ENCODE data around the gene NAA15.
"Not testable (repeated sequence)": the region's sequence is repeated elsewhere in the genome, so short reads cannot be mapped to it uniquely, and the experiment has no call there.

The NAA15 gene

GRCh38 chr4:139301113-139301820 is at the start of gene NAA15:
TSS of gene NAA15 (plus strand) at chr4:139301505. CDS start at chr4:139301778, 273 bp downstream.
- Mint-ChIP-seq H3K4me1 (peaks cover 54% of the 10 kb centered on the region), H3K4me3 (peak within 1 kb of the TSS; percentile 99), H3K27me3 (peaks cover 4% of the 10 kb centered on the region), H3K36me3 (peaks cover 20% of the 10 kb centered on the region), H3K27ac (peak within 1 kb of the TSS; percentile 100), H3K9me3 (no peaks in the 10 kb centered on the region)
- CTCF ChIA-PET, result interaction anchor here (0.6 to 1.5 kb wide), 7 partner anchors 14 to 271 kb away, joined by 3 to 5 read pairs (median 3); partner anchors contain the start of gene ELF2
- DNase-seq, result peak; percentile 97

GRCh38 chr4:139253046-139253445 is 48.3 kb upstream of the NAA15 start:
- no peak for DNase-seq
- H3K27me3 Mint-ChIP-seq, result peaks cover 8% of the 10 kb centered on the region
- no peak overlapping the region for H3K27ac Mint-ChIP-seq
- no peaks in the 10 kb centered on the region for H3K4me1 Mint-ChIP-seq
- no peaks in the 10 kb centered on the region for H3K36me3 Mint-ChIP-seq
- H3K9me3 Mint-ChIP-seq, result no peaks in the 10 kb centered on the region
- CTCF ChIA-PET, result no interaction called here
- no peak overlapping the region for H3K4me3 Mint-ChIP-seq

- CTCF ChIA-PET, result interaction anchor here (1.6 kb wide), 1 partner anchor 25 kb away, joined by 5 read pairs; no protein-coding TSS in a partner anchor
- H3K36me3 Mint-ChIP-seq, result no peaks in the 10 kb centered on the region
- H3K27ac Mint-ChIP-seq, result no peak overlapping the region
- no peak overlapping the region for H3K4me3 Mint-ChIP-seq
- no peak for DNase-seq
- no peaks in the 10 kb centered on the region for H3K9me3 Mint-ChIP-seq
- H3K27me3 Mint-ChIP-seq, result peaks cover 12% of the 10 kb centered on the region
- no peaks in the 10 kb centered on the region for H3K4me1 Mint-ChIP-seq
Observed at GRCh38 chr4:139253713-139254112, 47.6 kb upstream of the NAA15 start.

- H3K27me3 Mint-ChIP-seq, result peaks cover 17% of the 10 kb centered on the region
- CTCF ChIA-PET, DNase-seq, H3K36me3 Mint-ChIP-seq, H3K9me3 Mint-ChIP-seq, H3K27ac Mint-ChIP-seq, H3K4me3 Mint-ChIP-seq, H3K4me1 Mint-ChIP-seq: not testable (repeated sequence)
Observed at GRCh38 chr4:139255581-139255980, 45.7 kb upstream of the NAA15 start.

GRCh38 chr4:139256349-139256748 is 45.0 kb upstream of the NAA15 start:
- CTCF ChIA-PET, result no interaction called here
- Mint-ChIP-seq H3K27ac (no peak overlapping the region), H3K36me3 (no peaks in the 10 kb centered on the region), H3K4me3 (no peak overlapping the region), H3K9me3 (no peaks in the 10 kb centered on the region), H3K4me1 (no peaks in the 10 kb centered on the region), H3K27me3 (peaks cover 17% of the 10 kb centered on the region)
- no peak for DNase-seq

GRCh38 chr4:139265654-139266053 is 35.7 kb upstream of the NAA15 start:
- no peak for DNase-seq
- CTCF ChIA-PET, result interaction anchor here (1.4 to 2.1 kb wide), 2 partner anchors 10 to 30 kb away, joined by 5 read pairs; no protein-coding TSS in a partner anchor
- H3K36me3 Mint-ChIP-seq, result no peaks in the 10 kb centered on the region
- H3K27ac Mint-ChIP-seq, result no peak overlapping the region
- peaks cover 28% of the 10 kb centered on the region for H3K4me1 Mint-ChIP-seq
- H3K27me3 Mint-ChIP-seq, result peaks cover 10% of the 10 kb centered on the region
- H3K4me3 Mint-ChIP-seq, result no peak overlapping the region
- H3K9me3 Mint-ChIP-seq, result no peaks in the 10 kb centered on the region

GRCh38 chr4:139266208-139266582 is 35.1 kb upstream of the NAA15 start:
- H3K27me3 Mint-ChIP-seq, result peaks cover 10% of the 10 kb centered on the region
- peak overlapping the region; percentile 26 for H3K27ac Mint-ChIP-seq
- H3K4me1 Mint-ChIP-seq, result peaks cover 28% of the 10 kb centered on the region
- peak overlapping the region; percentile 35 for H3K4me3 Mint-ChIP-seq
- CTCF ChIA-PET, result interaction anchor here (0.6 to 2.1 kb wide), 3 partner anchors 9 to 57 kb away, joined by 4 to 5 read pairs (median 5); no protein-coding TSS in a partner anchor
- H3K36me3 Mint-ChIP-seq, result no peaks in the 10 kb centered on the region
- no peaks in the 10 kb centered on the region for H3K9me3 Mint-ChIP-seq
- DNase-seq, result no peak

GRCh38 chr4:139266583-139267257 is 34.6 kb upstream of the NAA15 start:
- Mint-ChIP-seq H3K36me3 (no peaks in the 10 kb centered on the region), H3K27me3 (peaks cover 10% of the 10 kb centered on the region), H3K4me1 (peaks cover 28% of the 10 kb centered on the region), H3K27ac (peak overlapping the region; percentile 26), H3K9me3 (no peaks in the 10 kb centered on the region), H3K4me3 (peak overlapping the region; percentile 35)
- DNase-seq, result peak; percentile 81
- CTCF ChIA-PET, result interaction anchor here (0.6 to 2.1 kb wide), 3 partner anchors 9 to 56 kb away, joined by 4 to 5 read pairs (median 5); no protein-coding TSS in a partner anchor

- Mint-ChIP-seq H3K27me3 (peaks cover 10% of the 10 kb centered on the region), H3K36me3 (no peaks in the 10 kb centered on the region), H3K27ac (no peak overlapping the region), H3K9me3 (no peaks in the 10 kb centered on the region), H3K4me3 (no peak overlapping the region), H3K4me1 (peaks cover 28% of the 10 kb centered on the region)
- CTCF ChIA-PET, result interaction anchor here (2.1 kb wide), 1 partner anchor 8 kb away, joined by 5 read pairs; no protein-coding TSS in a partner anchor
- DNase-seq, result no peak
Observed at GRCh38 chr4:139267301-139267700, 34.0 kb upstream of the NAA15 start.

- Mint-ChIP-seq H3K4me1 (peaks cover 3% of the 10 kb centered on the region), H3K27me3 (peaks cover 28% of the 10 kb centered on the region), H3K4me3 (no peak overlapping the region), H3K36me3 (peaks cover 2% of the 10 kb centered on the region), H3K27ac (no peak overlapping the region), H3K9me3 (no peaks in the 10 kb centered on the region)
- CTCF ChIA-PET, result no interaction called here
- DNase-seq, result no peak
Observed at GRCh38 chr4:139273835-139274234, 27.5 kb upstream of the NAA15 start.

- Mint-ChIP-seq H3K4me1 (peaks cover 12% of the 10 kb centered on the region), H3K36me3 (peaks cover 6% of the 10 kb centered on the region), H3K4me3 (no peak overlapping the region), H3K27ac (no peak overlapping the region), H3K27me3 (peaks cover 38% of the 10 kb centered on the region), H3K9me3 (no peaks in the 10 kb centered on the region)
- DNase-seq, result no peak
- CTCF ChIA-PET, result interaction anchor here (2.0 kb wide), 1 partner anchor 8 kb away, joined by 5 read pairs; no protein-coding TSS in a partner anchor
Observed at GRCh38 chr4:139274790-139275189, 26.5 kb upstream of the NAA15 start.

GRCh38 chr4:139275281-139275735 is 26.0 kb upstream of the NAA15 start:
- Mint-ChIP-seq H3K36me3 (peaks cover 6% of the 10 kb centered on the region), H3K27ac (no peak overlapping the region), H3K4me3 (no peak overlapping the region), H3K27me3 (peaks cover 43% of the 10 kb centered on the region), H3K4me1 (peaks cover 17% of the 10 kb centered on the region), H3K9me3 (no peaks in the 10 kb centered on the region)
- CTCF ChIA-PET, result interaction anchor here (2.0 kb wide), 1 partner anchor 9 kb away, joined by 5 read pairs; no protein-coding TSS in a partner anchor
- DNase-seq, result no peak

GRCh38 chr4:139278485-139278884 is 22.8 kb upstream of the NAA15 start:
- no peak for DNase-seq
- CTCF ChIA-PET, result no interaction called here
- peak overlapping the region; percentile 62 for H3K4me3 Mint-ChIP-seq
- peaks cover 6% of the 10 kb centered on the region for H3K36me3 Mint-ChIP-seq
- peaks cover 70% of the 10 kb centered on the region for H3K27me3 Mint-ChIP-seq
- no peak overlapping the region for H3K27ac Mint-ChIP-seq
- peaks cover 22% of the 10 kb centered on the region for H3K4me1 Mint-ChIP-seq
- no peaks in the 10 kb centered on the region for H3K9me3 Mint-ChIP-seq

- CTCF ChIA-PET, result interaction anchor here (0.7 kb wide), 1 partner anchor 51 kb away, joined by 3 read pairs; no protein-coding TSS in a partner anchor
- Mint-ChIP-seq H3K27me3 (peaks cover 70% of the 10 kb centered on the region), H3K4me1 (peaks cover 22% of the 10 kb centered on the region), H3K4me3 (peak overlapping the region; percentile 62), H3K36me3 (peaks cover 6% of the 10 kb centered on the region), H3K27ac (no peak overlapping the region), H3K9me3 (no peaks in the 10 kb centered on the region)
- DNase-seq, result no peak
Observed at GRCh38 chr4:139278912-139279759, 22.2 kb upstream of the NAA15 start.

Measured in activated naive CD4-positive, alpha-beta T cell treated with anti-CD3 and anti-CD28 coated beads, Interleukin-2, amount 10 ng/mL, durations not matched to agents 7 days and 5 days (primary cell).